Tibial nerve (tissue), 4 donors: ENCODE measurements around the gene PLAAT3.

Source experiments
- EP300 ChIP-seq, 2 donors: sonication (generic); formaldehyde crosslinking; IDR thresholded peaks; one replicate each; pipeline ENCODE4 v1.6.1; 2017; ENCODE audit warnings: antibody characterized with exemption in 2 of 2, mild to moderate bottlenecking in 1 of 2
- POLR2A ChIP-seq, 2 donors: fragments of 450-650 bp; IDR thresholded peaks; one replicate each; pipeline ENCODE4 v1.6.1; 2017; ENCODE audit warnings: antibody characterized with exemption in 2 of 2, mild to moderate bottlenecking in 2 of 2, moderate library complexity in 2 of 2
- TF ChIP-seq, protein P1 (sequence below), 5 experiments: fragments of 200-600 bp in 3 of 5; fragments of 450-650 bp in 2 of 5; sonication (generic) in 3 of 5; IDR thresholded peaks; one replicate each; pipeline ENCODE4 v1.5.1; 2016 to 2019; ENCODE audit warnings: antibody characterized with exemption in 5 of 5, mild to moderate bottlenecking in 3 of 5, moderate library complexity in 2 of 5

DNA sequence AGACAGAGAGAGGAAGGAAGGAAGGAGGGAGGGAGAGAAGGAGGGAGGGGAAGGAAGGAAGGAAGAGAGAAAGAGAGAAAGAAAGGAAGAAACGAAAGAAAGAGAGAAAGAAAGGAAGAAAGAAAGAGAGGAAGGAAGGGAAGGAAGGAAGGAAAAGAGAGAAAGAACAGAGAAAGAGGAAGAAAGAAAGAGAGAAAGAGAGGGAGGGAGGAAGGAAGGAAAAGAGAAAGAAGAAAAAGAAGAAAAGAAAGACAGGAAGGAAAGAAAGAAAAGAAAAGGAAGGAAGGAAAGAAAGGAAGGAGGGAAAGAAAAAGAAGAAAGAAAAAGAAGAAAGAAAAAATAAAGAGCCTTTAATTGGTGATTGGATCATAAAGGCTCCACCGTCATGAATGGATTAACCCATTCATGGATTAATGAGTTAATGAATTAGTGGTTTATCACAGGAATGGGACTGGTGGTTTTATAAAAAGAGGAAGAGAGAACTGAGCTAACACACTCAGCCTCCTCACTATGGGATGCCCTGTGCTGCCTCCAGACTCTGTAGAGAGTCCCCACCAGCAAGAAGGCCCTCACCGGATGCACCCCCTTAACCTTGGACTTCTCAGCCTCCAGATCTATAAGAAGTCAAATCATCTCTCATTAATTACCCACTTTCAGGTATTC lies 42.1 kb downstream of the PLAAT3 start:
- TF ChIP-seq, protein P1, sequence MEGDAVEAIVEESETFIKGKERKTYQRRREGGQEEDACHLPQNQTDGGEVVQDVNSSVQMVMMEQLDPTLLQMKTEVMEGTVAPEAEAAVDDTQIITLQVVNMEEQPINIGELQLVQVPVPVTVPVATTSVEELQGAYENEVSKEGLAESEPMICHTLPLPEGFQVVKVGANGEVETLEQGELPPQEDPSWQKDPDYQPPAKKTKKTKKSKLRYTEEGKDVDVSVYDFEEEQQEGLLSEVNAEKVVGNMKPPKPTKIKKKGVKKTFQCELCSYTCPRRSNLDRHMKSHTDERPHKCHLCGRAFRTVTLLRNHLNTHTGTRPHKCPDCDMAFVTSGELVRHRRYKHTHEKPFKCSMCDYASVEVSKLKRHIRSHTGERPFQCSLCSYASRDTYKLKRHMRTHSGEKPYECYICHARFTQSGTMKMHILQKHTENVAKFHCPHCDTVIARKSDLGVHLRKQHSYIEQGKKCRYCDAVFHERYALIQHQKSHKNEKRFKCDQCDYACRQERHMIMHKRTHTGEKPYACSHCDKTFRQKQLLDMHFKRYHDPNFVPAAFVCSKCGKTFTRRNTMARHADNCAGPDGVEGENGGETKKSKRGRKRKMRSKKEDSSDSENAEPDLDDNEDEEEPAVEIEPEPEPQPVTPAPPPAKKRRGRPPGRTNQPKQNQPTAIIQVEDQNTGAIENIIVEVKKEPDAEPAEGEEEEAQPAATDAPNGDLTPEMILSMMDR (IDR thresholded peaks at IDR 0.05): no peak
- no peak for TF ChIP-seq POLR2A (IDR thresholded peaks at IDR 0.05)
- no peak for TF ChIP-seq EP300 (IDR thresholded peaks at IDR 0.05)
